ENCODE results near the gene HNRNPA0.

DNA sequence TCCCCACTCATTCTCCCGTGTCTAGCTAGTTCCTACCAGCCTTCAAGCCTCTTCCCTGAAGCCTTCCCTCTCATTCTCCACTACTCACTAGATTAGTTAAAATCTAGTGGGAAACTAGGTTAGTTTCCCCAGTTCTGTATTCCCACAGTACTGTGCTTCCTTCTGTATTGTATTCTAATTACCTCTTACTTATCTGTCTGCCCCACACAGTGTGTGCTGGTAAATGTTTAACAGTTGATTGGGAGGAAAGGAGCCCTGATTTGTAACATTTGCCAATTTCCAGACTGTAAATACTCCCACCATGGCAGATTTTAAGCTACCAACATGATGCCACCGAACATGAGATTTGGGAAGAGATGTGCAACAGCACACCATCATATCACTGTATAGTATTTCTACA, 26.5 kb downstream of the HNRNPA0 start:
- TF ChIP-seq, protein P1, sequence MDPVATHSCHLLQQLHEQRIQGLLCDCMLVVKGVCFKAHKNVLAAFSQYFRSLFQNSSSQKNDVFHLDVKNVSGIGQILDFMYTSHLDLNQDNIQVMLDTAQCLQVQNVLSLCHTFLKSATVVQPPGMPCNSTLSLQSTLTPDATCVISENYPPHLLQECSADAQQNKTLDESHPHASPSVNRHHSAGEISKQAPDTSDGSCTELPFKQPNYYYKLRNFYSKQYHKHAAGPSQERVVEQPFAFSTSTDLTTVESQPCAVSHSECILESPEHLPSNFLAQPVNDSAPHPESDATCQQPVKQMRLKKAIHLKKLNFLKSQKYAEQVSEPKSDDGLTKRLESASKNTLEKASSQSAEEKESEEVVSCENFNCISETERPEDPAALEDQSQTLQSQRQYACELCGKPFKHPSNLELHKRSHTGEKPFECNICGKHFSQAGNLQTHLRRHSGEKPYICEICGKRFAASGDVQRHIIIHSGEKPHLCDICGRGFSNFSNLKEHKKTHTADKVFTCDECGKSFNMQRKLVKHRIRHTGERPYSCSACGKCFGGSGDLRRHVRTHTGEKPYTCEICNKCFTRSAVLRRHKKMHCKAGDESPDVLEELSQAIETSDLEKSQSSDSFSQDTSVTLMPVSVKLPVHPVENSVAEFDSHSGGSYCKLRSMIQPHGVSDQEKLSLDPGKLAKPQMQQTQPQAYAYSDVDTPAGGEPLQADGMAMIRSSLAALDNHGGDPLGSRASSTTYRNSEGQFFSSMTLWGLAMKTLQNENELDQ (CRISPR knock-in tag; IDR thresholded peaks at IDR 0.05; ENCODE audit: borderline replicate concordance) = no peak
- TF ChIP-seq TRIM25 (IDR thresholded peaks at IDR 0.05; ENCODE audit: borderline replicate concordance) (no peak), TBP (optimal IDR thresholded peaks at IDR 0.05; ENCODE audit: low read depth, low read length) (no peak), USF1 (CRISPR knock-in tag; IDR thresholded peaks at IDR 0.05) (no peak), RAD21 (CRISPR knock-in tag; conservative IDR thresholded peaks at IDR 0.05 in 1 of 2, IDR thresholded peaks at IDR 0.05 in 1 of 2) (no peak), TFAP4 (CRISPR knock-in tag; IDR thresholded peaks at IDR 0.05; ENCODE audit: borderline replicate concordance) (no peak), MYBL2 (IDR thresholded peaks at IDR 0.05; ENCODE audit: low read depth) (no peak), MYBL2 (CRISPR knock-in tag; IDR thresholded peaks at IDR 0.05; ENCODE audit: borderline replicate concordance) (no peak), NFRKB (IDR thresholded peaks at IDR 0.05; ENCODE audit: low read depth) (no peak), KLF16 (IDR thresholded peaks at IDR 0.05) (no peak), ATF2 (CRISPR knock-in tag; IDR thresholded peaks at IDR 0.05) (no peak), ATF7 (IDR thresholded peaks at IDR 0.05) (no peak), EZH2 (IDR thresholded peaks at IDR 0.05; ENCODE audit: borderline replicate concordance, low read depth, low read length) (no peak), RCOR1 (IDR thresholded peaks at IDR 0.05; ENCODE audit: borderline replicate concordance in 1 of 2, low read depth in 2 of 2, low read length in 2 of 2) (no peak), NFE2L1 (tag; IDR thresholded peaks at IDR 0.05; ENCODE audit: borderline replicate concordance, low read depth) (no peak)

Data from K562 (cell line).